NCI-H446 (cell line): ENCODE data around the gene ADCK1.
"Not testable (repeated sequence)": the region's sequence is repeated elsewhere in the genome, so short reads cannot be mapped to it uniquely, and the experiment has no call there.

Experiments used
- DNase-seq, 2 experiments: peaks; one replicate each; lab custom pipeline; 2025; lab: John Stamatoyannopoulos, UW

The ADCK1 gene

GRCh38 chr14:77799863-77800730, at the start of gene ADCK1:
TSS of gene ADCK1 (plus strand) at chr14:77800109. CDS start at chr14:77818979, 18,870 bp downstream.
- DNase-seq: peak; percentile 56 to 87

DNA sequence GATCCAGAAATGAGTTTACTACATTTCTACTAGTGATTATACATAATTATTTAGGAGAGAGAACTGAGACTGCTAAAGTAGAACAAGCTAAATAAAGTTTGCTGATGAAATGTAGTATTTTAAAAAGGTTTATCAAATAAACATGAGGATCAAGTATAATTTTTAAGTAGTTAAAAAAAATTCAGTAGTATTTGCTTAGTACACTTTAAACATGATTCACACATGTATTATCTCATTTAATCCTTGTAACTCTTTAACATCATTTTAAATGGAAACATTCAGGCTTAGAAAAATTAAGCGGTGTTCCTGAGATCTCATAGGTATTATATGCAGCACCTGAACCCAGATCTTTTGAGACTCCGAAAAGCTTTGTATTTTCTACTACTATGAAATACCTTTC, 47.6 kb upstream of the ADCK1 start:
- DNase-seq: no peak

DNA sequence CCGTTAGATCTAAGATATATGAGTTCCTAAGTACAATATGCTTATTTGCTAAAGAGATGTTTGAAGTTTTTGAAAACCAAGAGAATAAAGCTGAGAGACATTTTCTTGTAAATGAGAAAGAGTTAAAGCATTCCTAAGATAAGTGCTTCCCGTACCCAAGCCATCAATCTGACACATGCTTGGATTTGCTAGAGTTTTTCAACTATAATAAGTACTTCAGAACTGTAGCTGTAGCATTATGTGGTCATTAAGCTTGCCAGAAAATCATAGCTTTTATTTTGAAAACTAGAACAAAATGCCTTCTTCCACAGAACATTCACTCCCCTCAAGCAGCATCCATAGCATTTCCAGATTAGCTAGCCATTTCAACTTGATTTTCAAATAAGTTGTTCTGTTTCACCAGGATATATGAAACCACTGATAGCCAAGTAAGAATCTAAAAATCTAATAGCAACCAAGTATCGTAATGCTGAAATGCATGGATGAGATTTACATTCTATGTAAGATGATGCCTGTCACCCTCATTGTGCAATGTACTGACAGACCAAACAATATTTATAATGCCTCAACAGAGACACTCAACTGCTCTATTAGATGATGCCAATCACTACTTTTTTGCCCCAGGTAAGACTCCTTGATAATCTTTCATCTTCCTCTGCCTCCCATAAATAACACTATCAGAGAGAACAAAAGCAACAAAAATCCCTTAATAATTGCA, 47.0 kb upstream of the ADCK1 start:
- no peak for DNase-seq

DNA sequence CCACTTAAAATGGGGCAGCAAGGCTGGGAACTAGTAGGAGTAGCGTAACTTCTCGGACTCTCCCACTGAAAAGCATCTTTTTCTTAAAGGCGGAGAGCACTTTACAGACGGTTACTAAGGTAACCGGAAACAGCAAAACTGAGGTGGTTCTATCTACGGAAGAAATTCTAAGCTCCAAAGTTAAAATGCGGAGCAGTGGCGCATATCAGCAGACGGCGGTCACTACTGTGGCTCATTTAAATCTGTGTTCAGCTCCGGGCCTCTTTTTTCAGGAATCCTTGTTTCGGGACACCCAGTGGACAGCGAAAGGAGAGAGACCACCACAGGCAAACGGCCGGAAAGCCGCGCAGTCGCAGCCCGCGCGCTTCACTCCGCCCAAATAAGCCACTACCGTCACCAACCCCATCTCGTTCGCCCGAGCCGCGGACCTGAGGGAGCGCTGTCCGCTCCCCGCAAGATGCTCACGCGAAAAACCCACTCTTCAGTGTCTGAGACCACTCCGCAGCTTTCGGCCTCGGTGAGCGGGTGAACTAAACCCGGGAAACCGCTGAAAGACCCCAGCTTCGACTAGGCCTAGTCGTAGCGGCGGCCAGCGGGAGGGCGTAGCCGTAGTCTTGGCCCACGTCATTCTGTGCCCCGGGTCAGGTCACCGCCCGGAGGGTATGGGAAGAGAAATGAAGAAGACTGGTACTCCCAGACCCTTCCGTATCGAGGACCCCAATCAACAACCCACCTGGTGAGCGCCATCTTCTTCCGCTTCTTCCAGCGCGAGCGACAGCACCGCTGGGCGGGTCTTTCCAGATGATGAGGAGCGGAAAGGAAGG, 39.3 kb upstream of the ADCK1 start, which contains the start of gene SNW1:
TSS of gene SNW1 (minus strand) at position 776 of the 824 bp plus-strand sequence. CDS start at position 747, 29 bp downstream.
- DNase-seq: peak; percentile 87 to 95

DNA sequence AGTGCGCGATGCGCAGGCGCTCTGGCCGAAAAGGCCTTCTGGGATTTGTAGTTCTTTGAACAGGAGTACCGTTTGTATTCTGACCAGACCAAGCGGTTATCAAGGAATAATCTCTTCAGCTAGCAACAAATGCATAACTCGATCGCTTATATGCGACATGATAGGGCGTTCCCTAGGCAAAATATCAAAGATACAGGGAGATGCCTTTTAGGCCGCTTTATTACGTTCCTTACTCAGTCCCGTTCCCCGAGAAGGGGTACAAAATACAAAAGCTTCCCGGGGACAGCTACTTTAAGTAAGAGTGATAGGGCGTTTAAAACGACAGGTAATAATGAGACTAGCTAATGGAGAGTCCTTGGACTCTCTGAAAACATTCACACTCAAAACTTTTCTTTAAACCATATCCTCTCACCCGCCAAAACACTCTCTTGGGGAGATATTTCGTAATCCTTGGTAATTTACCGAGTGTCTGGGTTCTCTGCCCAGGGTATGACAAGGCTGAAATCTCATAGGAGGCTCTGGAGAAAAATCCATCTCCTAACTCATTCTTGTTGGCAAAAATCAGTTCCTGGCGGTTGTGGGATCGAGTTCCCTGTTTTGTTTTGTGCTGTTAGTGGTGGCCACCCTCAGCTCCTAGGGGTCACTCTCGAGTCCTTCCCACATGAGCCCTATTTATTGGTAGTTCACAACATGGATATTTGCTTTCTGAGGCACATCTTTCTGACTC, 38.5 kb upstream of the ADCK1 start:
- peak in 1 of 2 experiments; percentile 25 for DNase-seq

GRCh38 chr14:77763316-77763715, 36.6 kb upstream of the ADCK1 start:
- DNase-seq: no peak

DNA sequence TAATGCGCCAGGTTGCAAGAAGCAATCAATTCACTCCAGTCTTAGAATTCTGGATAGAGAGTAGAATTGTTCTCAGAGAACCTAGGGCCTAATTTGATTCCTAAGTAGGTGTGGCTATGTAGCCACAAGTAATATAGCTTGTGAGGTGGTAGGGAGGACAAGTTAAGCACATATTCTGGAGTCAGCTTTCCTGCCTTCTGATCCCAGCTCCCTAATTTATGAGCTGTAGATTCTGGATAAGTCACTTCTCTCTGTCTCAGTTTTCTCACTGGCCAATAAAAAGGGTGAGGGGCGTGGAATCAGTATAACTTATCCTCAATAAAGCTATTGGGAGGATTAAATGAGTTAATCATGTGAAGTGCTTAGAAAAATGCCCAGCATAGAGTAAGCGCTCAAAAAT, 35.9 kb upstream of the ADCK1 start:
- DNase-seq: no peak

DNA sequence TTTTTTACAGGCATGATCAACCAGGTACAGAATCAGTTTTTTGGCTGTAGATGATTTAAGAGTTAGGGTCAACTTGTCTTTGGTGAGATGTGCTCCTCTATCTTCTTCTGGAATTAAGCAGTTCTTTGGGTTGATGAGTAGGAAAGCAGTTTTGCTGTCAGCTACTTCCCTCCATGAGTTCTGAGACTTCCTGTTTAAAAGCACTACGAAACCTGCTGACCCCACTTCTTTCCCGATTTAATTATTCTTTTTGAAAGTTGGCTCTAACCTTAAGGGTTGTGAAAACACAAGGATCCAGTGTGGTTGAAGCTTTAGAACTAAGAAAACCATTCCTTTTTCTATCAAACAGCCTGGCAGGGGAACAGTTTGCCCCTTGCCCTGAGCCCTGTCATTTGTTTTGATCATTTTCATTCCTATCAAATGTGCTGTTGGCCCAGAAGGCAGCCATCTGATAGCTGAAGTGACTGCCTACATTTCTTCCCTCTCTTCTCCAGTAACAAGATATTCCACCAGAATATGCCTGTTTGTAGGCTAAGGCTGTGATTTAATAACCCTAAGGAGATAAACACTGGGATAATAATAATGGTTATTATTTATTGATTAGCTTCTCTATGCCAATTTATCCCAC, 31.4 kb upstream of the ADCK1 start:
- DNase-seq: not testable (repeated sequence)

- DNase-seq: not testable (repeated sequence)
These were observed 25.9 kb upstream of the ADCK1 start for GRCh38 chr14:77773966-77774365.

DNA sequence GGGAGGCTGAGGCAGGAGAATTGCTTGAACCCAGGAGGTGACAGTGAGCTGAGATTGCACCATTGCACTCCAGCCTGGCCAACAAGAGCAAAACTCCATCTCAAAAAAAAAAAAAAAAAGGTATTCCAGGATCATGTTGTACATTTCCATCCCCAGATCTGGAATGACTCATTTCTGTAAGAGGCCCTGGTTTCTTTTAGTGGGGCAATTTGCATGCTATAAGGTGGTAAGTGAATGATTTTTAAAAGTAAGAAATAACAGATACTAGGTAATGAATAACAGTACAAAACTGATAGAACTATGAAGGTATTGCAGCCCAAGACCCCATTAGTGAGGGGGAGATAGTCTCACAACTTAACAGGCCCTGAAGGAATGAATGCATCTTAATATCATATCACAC, 17.7 kb upstream of the ADCK1 start:
- no peak for DNase-seq

- DNase-seq: no peak
These were observed 13.8 kb upstream of the ADCK1 start for GRCh38 chr14:77786148-77786547.

DNA sequence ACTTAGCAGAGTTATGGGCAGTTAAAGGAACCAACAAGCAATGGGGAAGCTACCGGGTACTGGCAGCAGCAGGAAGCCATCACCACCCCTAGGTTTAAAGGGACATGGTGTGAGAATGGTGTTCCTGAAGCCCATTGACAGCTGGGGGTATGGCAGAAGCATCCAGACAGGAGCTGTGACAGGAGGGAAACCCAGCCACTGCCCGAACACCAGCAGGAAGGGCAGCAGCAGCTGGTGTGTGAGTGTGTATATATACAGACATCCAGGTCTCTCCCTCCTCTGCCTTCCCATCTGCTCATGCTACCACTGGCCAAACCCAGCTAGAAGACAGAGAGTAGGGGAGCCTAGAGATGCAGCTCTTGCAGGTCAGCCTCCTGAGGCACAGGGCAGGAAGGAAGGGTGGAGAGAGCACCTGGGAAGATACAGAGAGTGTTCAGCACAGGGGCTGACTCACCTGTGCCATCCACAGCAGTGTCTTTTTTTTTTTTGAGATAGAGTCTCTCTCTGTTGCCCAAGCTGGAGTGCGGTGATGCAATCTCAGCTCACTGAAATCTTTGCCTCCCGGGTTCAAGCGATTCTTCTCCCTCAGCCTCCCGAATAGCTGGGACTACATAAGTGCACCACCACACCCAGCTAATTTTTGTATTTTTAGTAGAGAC, 9.2 kb upstream of the ADCK1 start:
- DNase-seq: peak in 1 of 2 experiments; percentile 54

- no peak for DNase-seq
These were observed 8.7 kb upstream of the ADCK1 start for GRCh38 chr14:77791225-77791600.

DNA sequence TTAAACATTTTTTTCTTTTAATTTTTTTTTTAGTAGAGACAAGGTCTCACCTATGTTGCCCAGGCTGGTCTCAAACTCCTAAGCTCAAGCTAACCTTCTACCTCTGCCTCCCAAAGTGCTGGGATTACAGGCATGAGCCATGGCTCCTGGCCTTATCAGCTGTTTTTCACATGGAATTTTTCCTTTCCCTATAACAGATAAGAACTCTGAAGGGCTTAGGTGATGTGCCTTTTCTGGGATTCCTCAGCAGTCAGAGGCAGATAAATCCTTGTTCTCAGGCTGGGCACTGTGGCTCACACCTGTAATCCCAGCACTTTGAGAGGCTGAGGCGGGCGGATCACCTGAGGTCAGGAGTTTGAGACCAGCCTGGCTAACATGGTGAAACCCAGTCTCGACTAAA, 6.7 kb upstream of the ADCK1 start:
- DNase-seq: not testable (repeated sequence)

- DNase-seq: no peak
These were observed 5.6 kb upstream of the ADCK1 start for GRCh38 chr14:77794357-77794756.

DNA sequence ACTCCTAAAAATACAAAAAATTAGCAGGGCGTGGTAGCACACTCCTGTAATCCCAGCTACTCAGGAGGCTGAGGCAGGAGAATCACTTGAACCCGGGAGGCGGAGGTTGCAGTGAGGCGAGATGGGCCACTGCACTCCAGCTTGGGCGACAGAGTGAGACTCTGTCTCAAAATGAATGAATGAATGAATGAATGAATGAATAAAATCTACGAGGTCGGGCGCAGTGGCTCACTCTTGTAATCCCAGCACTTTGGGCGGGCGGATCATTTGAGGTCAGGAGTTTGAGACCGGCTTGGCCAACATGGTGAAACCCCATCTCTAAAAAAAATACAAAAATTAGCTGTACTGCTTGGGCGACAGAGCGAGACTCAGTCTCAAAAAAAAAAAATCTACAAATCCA, 453 bp upstream of the ADCK1 start:
- not testable (repeated sequence) for DNase-seq

- no peak for DNase-seq
These were observed 905 bp downstream of the ADCK1 start for GRCh38 chr14:77800814-77801213.

DNA sequence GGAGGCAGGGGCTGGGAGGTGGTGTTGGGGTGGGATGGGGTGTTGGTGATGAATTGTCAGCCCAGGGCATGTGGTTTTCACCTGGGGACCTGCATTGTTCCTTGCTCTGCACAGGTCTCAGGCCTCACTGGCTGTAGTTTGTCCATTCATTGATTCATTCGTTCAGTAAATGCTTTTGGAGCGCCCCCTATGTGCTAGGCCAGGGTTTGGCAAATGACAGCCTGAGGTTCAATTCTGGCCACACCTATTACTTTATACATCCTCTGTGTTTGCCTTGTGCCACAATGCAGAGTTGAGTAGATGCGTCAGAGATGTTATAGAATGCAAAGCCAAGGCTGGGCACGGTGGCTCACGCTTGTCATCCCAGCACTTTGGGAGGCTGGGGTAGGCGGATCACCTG, 4.7 kb downstream of the ADCK1 start:
- DNase-seq: no peak

DNA sequence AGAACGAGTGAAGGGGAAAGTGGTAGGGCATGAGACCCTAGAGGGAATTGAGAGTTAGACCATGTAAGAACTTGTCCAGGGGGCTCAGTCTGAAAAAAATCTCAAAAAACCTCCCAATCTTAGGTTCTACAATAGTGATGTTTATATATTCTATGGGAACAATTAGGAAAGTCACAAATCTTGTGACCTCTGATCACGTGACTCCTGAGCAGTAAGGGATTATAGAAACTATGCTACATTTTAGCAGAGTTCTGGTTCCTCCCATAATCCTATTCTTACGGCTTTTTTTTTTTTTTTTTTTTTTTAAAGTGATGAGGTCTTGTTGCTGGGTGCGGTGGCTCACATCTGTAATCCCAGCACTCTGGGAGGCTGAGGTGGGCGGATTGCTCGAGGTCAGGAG, 5.8 kb downstream of the ADCK1 start:
- DNase-seq: no peak

- no peak for DNase-seq
These were observed 8.3 kb downstream of the ADCK1 start for GRCh38 chr14:77808250-77808649.

- DNase-seq: no peak
These were observed 9.1 kb downstream of the ADCK1 start for GRCh38 chr14:77809011-77809410.
